CD14-positive monocyte (primary cell): Measurements from ENCODE around the gene WIPF1. TPM values are rescaled to one million over a fixed set of nuclear protein-coding genes. Genes with fewer than 3 reads are reported as not detected.
"Not testable (repeated sequence)": the region's sequence is repeated elsewhere in the genome, so short reads cannot be mapped to it uniquely, and the experiment has no call there.

ENCODE experiments used
- DNase-seq, 3 donors: peaks; one replicate each; pipeline ENCODE4 v3.0.0-alpha.2; 2011 to 2022
- H2AFZ ChIP-seq: 2 replicates; pipeline ENCODE4 v1.6.0; 2012; ENCODE audit warnings: mild to moderate bottlenecking, low read depth, low read length, inconsistent platforms; ENCODE audit not compliant: insufficient read depth, poor library complexity, severe bottlenecking
- H3K27ac ChIP-seq, 2 donors: 1 replicate in 1 of 2; 2 replicates in 1 of 2; pipeline ENCODE4 v1.5.1; 2012 to 2013; ENCODE audit warnings: low read length in 2 of 2, control low read depth in 1 of 2, inconsistent platforms in 1 of 2, low read depth in 1 of 2, mild to moderate bottlenecking in 1 of 2
- H3K27me3 ChIP-seq, 2 donors: one replicate each; pipeline versions ENCODE4 v1.6.0 to v1.6.1; 2011 to 2013; ENCODE audit warnings: low read length in 2 of 2; ENCODE audit not compliant: control insufficient read depth in 2 of 2, insufficient read depth in 2 of 2
- H3K36me3 ChIP-seq, 2 donors: replicated peaks in 1 of 2; 1 replicate in 1 of 2; 2 replicates in 1 of 2; pipeline versions ENCODE4 v1.5.1 to v1.6.1; 2012 to 2013; ENCODE audit warnings: low read length in 2 of 2, control low read depth in 1 of 2, inconsistent platforms in 1 of 2, mild to moderate bottlenecking in 1 of 2; ENCODE audit not compliant: insufficient read depth in 2 of 2, control insufficient read depth in 1 of 2
- H3K4me1 ChIP-seq, 2 donors: 1 replicate in 1 of 2; 2 replicates in 1 of 2; pipeline versions ENCODE4 v1.5.1 to v1.6.1; 2012 to 2013; ENCODE audit warnings: low read length in 2 of 2, control low read depth in 1 of 2, inconsistent platforms in 1 of 2, mild to moderate bottlenecking in 1 of 2, moderate library complexity in 1 of 2; ENCODE audit not compliant: insufficient read depth in 2 of 2, control insufficient read depth in 1 of 2
- H3K4me2 ChIP-seq: replicated peaks from 2 replicates; pipeline ENCODE3; 2012; ENCODE audit warnings: low read length, moderate library complexity, mild to moderate bottlenecking; ENCODE audit not compliant: poor library complexity, severe bottlenecking; ENCODE audit errors: extremely low read depth
- H3K4me3 ChIP-seq, 3 experiments: fragments of 200-600 bp in 1 of 3; sonication (generic) in 1 of 3; replicated peaks in 1 of 3; 1 replicate in 2 of 3; 2 replicates in 1 of 3; pipeline ENCODE4 v1.5.1; 2011 to 2013; ENCODE audit warnings: low read length in 3 of 3, mild to moderate bottlenecking in 3 of 3, control low read depth in 2 of 3, low read depth in 2 of 3, inconsistent platforms in 1 of 3, moderate library complexity in 1 of 3
- H3K79me2 ChIP-seq: 2 replicates; pipeline ENCODE4 v1.6.0; 2012; ENCODE audit warnings: mild to moderate bottlenecking, control low read depth, inconsistent platforms, low read length, moderate library complexity; ENCODE audit not compliant: insufficient read depth
- H3K9ac ChIP-seq: 2 replicates; pipeline ENCODE4 v1.6.0; 2017; ENCODE audit warnings: low read length, mild to moderate bottlenecking; ENCODE audit not compliant: insufficient read depth, poor library complexity, severe bottlenecking
- H3K9me3 ChIP-seq, 2 donors: replicated peaks in 1 of 2; 1 replicate in 1 of 2; 2 replicates in 1 of 2; pipeline versions ENCODE4 v1.5.1 to v1.6.1; 2012 to 2013; ENCODE audit warnings: low read length in 2 of 2, control low read depth in 1 of 2; ENCODE audit not compliant: control insufficient read depth in 1 of 2, insufficient read depth in 1 of 2
- H4K20me1 ChIP-seq: 2 replicates; pipeline ENCODE4 v1.6.0; 2012; ENCODE audit warnings: mild to moderate bottlenecking, low read length, control low read depth, moderate library complexity; ENCODE audit not compliant: insufficient read depth
- H3K27ac Mint-ChIP-seq, 7 donors: one replicate each; pipeline ENCODE4 v1.8.0; 2020; ENCODE audit warnings: mild to moderate bottlenecking in 7 of 7, mixed read lengths in 7 of 7, moderate library complexity in 6 of 7, inconsistent platforms in 2 of 7
- H3K27me3 Mint-ChIP-seq, 3 donors: one replicate each; pipeline ENCODE4 v1.8.0; 2021 to 2022; ENCODE audit warnings: low read depth in 3 of 3, mild to moderate bottlenecking in 3 of 3, mixed read lengths in 3 of 3, moderate library complexity in 3 of 3, inconsistent platforms in 1 of 3
- H3K36me3 Mint-ChIP-seq, 2 donors: one replicate each; pipeline ENCODE4 v1.8.0; 2020; ENCODE audit warnings: mixed read lengths in 2 of 2, inconsistent platforms in 1 of 2, mild to moderate bottlenecking in 1 of 2
- H3K4me1 Mint-ChIP-seq: one replicate; pipeline ENCODE4 v1.8.0; 2020; ENCODE audit warnings: mild to moderate bottlenecking, mixed read lengths
- H3K4me3 Mint-ChIP-seq, 2 donors: one replicate each; pipeline ENCODE4 v1.8.0; 2020; ENCODE audit warnings: mild to moderate bottlenecking in 2 of 2, mixed read lengths in 2 of 2, moderate library complexity in 1 of 2
- H3K9me3 Mint-ChIP-seq, 7 donors: one replicate each; pipeline ENCODE4 v1.8.0; 2020 to 2022; ENCODE audit warnings: mixed read lengths in 7 of 7, mild to moderate bottlenecking in 6 of 7, moderate library complexity in 6 of 7, inconsistent platforms in 2 of 7
- CTCF ChIP-seq: fragments of 200-600 bp; IDR thresholded peaks from one replicate; pipeline ENCODE4 v1.8.0; 2022; ENCODE audit warnings: antibody characterized with exemption, mild to moderate bottlenecking
- whole genome bisulfite sequencing: methylation state at CpG from one replicate; pipeline ENCODE4 v1.1.5; 2013; ENCODE audit warnings: missing lambda C conversion rate; ENCODE audit not compliant: insufficient coverage; 5-methylcytosine and 5-hydroxymethylcytosine counted together
- intact Hi-C, 2 donors: fragments of 100-400 bp; cut with micrococcal nuclease; formaldehyde crosslinking; loops; one replicate each; pipeline versions ENCODE4 v1.15.0 to v1.15.1; 2023
- polyA plus RNA-seq, 3 donors: library from polyadenylated mRNA; depleted of rRNA in 1 of 3; unstranded in 2 of 3; stranded (reverse) in 1 of 3; fragments of 300-500 nt in 2 of 3; fragments of >200 nt in 1 of 3; fragmentation: Illumina TruSeq in 2 of 3; gene quantifications; 1 replicate in 2 of 3; 2 replicates in 1 of 3; pipeline ENCODE4 v1.2.3, GENCODE V29; 2012 to 2021

Gene WIPF1
- polyA plus RNA-seq, 3 donors, result 43.9 to 126 (median 74.3) TPM

DNA sequence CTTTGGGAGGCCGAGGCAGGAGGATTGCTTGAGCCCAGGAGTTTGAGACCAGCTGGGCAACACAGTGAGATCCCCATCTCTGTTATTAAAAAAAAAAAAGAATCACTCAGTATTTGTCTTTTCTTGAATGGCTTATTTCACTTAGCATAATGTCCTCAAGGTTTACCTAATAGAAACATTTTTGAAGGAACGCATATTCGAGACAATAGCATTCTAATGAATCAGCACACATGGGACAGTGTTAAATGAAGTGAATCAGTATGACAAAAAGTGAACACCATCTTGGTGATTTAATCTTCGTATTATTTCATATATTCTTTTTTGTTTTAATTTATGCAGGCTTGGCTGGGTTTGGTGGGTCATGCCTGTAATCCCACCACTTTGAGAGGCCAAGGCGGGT lies 44.7 kb downstream of the WIPF1 start:
- Histone ChIP-seq H3K4me1 (peaks cover 6 to 9% of the 10 kb centered on the region in 2 donors), H3K27ac (no peak overlapping the region), H3K79me2 (no peaks in the 10 kb centered on the region), H3K4me3 (no peak overlapping the region), H3K9me3 (no peaks in the 10 kb centered on the region), H3K9ac (no peak overlapping the region), H4K20me1 (peaks cover 18% of the 10 kb centered on the region), H3K4me2 (no peak overlapping the region), H3K36me3 (peaks cover 8 to 12% of the 10 kb centered on the region in 2 donors), H2AFZ (no peak overlapping the region), H3K27me3 (no peaks in the 10 kb centered on the region)
- DNase-seq, result no peak
- Mint-ChIP-seq H3K27ac (peak overlapping the region in 1 of 7 donors; percentile 48), H3K27me3 (peaks cover 0 to 3% (median 0%) of the 10 kb centered on the region in 3 donors), H3K4me3 (no peak overlapping the region), H3K36me3 (peaks cover 8 to 23% of the 10 kb centered on the region in 2 donors), H3K4me1 (peaks cover 10% of the 10 kb centered on the region), H3K9me3 (no peaks in the 10 kb centered on the region)
- no CpG with 5 or more reads among the region's 5 CpGs for WGBS
- TF ChIP-seq CTCF, result no peak
- intact Hi-C loops, result no loop called here

DNA sequence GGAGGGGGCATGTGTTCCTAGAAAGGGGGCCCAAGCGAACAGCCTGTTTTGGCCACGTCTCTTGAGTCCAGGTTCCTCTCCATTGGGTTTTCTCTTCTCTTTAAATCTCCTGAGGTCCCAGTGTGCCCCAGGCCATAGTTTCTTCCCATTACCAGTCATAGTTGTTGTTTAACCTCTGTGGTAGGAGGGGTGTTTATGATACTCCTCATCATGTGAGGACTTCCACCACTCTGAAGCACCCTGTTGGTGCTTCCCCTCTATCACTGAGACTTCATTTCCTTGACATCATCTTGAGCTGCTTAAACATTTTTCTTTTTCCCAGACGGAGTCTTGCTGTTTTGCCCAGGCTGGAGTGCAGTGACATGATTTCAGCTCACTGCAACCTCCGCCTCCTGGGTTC lies 45.9 kb downstream of the WIPF1 start:
- intact Hi-C loops, result no loop called here

DNA sequence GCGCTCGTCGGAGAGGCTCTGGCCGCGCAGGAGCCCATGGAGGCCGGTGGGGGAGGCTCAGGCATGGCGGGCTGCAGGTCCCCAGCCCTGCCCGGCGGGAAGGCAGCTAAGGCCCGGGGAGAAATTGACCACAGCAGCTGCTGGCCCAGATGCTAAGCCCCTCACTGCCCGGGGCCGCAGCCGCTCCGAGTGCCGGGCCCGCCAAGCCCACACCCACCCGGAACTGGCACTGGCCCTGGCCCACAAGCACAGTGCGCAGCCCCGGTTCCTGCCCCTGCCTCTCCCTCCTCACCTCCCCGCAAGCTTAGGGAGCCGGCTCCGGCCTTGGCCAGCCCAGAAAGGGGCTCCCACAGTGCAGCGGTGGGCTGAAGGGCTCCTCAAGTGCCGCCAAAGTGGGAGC lies 49.0 kb downstream of the WIPF1 start:
- H3K4me1 Mint-ChIP-seq, H3K4me1 ChIP-seq, H2AFZ ChIP-seq, DNase-seq, H4K20me1 ChIP-seq, H3K4me3 Mint-ChIP-seq, H3K27me3 ChIP-seq, H3K4me2 ChIP-seq, H3K4me3 ChIP-seq, H3K9me3 Mint-ChIP-seq, H3K36me3 Mint-ChIP-seq, H3K36me3 ChIP-seq, H3K27ac ChIP-seq, H3K9me3 ChIP-seq, intact Hi-C loops, H3K27ac Mint-ChIP-seq, H3K79me2 ChIP-seq, H3K9ac ChIP-seq: not testable (repeated sequence)
- peaks cover 6 to 20% (median 7%) of the 10 kb centered on the region in 3 donors for H3K27me3 Mint-ChIP-seq
- WGBS, result 87% methylated on average over 22 of the region's 24 CpGs

More for the DNA sequence above, 45.9 kb downstream of the WIPF1 start:
- Histone ChIP-seq H3K79me2 (no peaks in the 10 kb centered on the region), H3K4me3 (no peak overlapping the region), H3K27ac (no peak overlapping the region), H4K20me1 (peaks cover 9% of the 10 kb centered on the region), H3K9ac (no peak overlapping the region), H3K4me2 (no peak overlapping the region), H3K36me3 (peaks cover 0 to 7% of the 10 kb centered on the region in 2 donors), H3K4me1 (peaks cover 6 to 9% of the 10 kb centered on the region in 2 donors), H3K9me3 (no peaks in the 10 kb centered on the region), H3K27me3 (no peaks in the 10 kb centered on the region), H2AFZ (no peak overlapping the region)
- 94% methylated on average over 3 of the region's 4 CpGs for WGBS
- no peak for TF ChIP-seq CTCF
- Mint-ChIP-seq H3K9me3 (no peaks in the 10 kb centered on the region), H3K27me3 (peaks cover 0 to 3% (median 0%) of the 10 kb centered on the region in 3 donors), H3K4me1 (peaks cover 14% of the 10 kb centered on the region), H3K36me3 (peaks cover 6 to 15% of the 10 kb centered on the region in 2 donors), H3K4me3 (no peak overlapping the region), H3K27ac (peak overlapping the region in 1 of 7 donors; percentile 31)
- no peak for DNase-seq
